HepG2 (cell line): ENCODE measurements around the gene R3HDM4. TPM values are rescaled to one million over a fixed set of nuclear protein-coding genes. Genes with fewer than 3 reads are reported as not detected.

Experiments
- ARNT ChIP-seq: fragments of 450-650 bp; IDR thresholded peaks from 2 replicates; pipeline ENCODE4 v1.6.1; 2017
- BRCA1 ChIP-seq: sonication (generic); formaldehyde crosslinking; IDR thresholded peaks from 2 replicates; pipeline ENCODE4 v1.4.0; 2020; ENCODE audit warnings: missing genetic modification reagents
- HHEX ChIP-seq: IDR thresholded peaks from 2 replicates; pipeline ENCODE4 v1.6.1; 2016; ENCODE audit warnings: control low read depth
- HNRNPH1 ChIP-seq: fragments of 200-400 bp; formaldehyde crosslinking; optimal IDR thresholded peaks from 2 replicates; pipeline ENCODE3; 2017; ENCODE audit warnings: mild to moderate bottlenecking, low read depth, low read length
- HNRNPLL ChIP-seq: fragments of 200-400 bp; formaldehyde crosslinking; IDR thresholded peaks from 2 replicates; pipeline ENCODE4 v1.6.1; 2017; ENCODE audit warnings: mild to moderate bottlenecking, low read depth, low read length; ENCODE audit not compliant: poor library complexity, severe bottlenecking
- IRF2 ChIP-seq: IDR thresholded peaks from 2 replicates; pipeline ENCODE4 v1.6.1; 2018; ENCODE audit warnings: missing genetic modification reagents, missing compliant biosample characterization
- KDM5B ChIP-seq: sonication (generic); formaldehyde crosslinking; IDR thresholded peaks from 2 replicates; pipeline ENCODE4 v1.4.0; 2020; ENCODE audit warnings: missing genetic modification reagents, mild to moderate bottlenecking, borderline replicate concordance
- KLF13 ChIP-seq: sonication (generic); formaldehyde crosslinking; IDR thresholded peaks from 2 replicates; pipeline ENCODE4 v1.4.0; 2020; ENCODE audit warnings: mild to moderate bottlenecking, missing genetic modification reagents
- LBX2 ChIP-seq: sonication (generic); formaldehyde crosslinking; IDR thresholded peaks from 2 replicates; pipeline ENCODE4 v1.5.0; 2020; ENCODE audit warnings: missing genetic modification reagents, mild to moderate bottlenecking, borderline replicate concordance
- MBNL3 ChIP-seq: fragments of 250-450 bp; sonication (Bioruptor Pico); conservative IDR thresholded peaks from 2 replicates; pipeline ENCODE4 v1.8.0; 2022; ENCODE audit warnings: mild to moderate bottlenecking, inconsistent platforms
- NONO ChIP-seq, 2 experiments: fragments of 450-650 bp in 1 of 2; sonication (generic) in 1 of 2; formaldehyde crosslinking in 1 of 2; IDR thresholded peaks in 1 of 2; conservative IDR thresholded peaks in 1 of 2; 2 replicates each; pipeline versions ENCODE4 v1.6.1 to v1.8.0; 2017 to 2022; ENCODE audit warnings: mild to moderate bottlenecking in 1 of 2, missing genetic modification reagents in 1 of 2, moderate library complexity in 1 of 2
- RFX5 ChIP-seq: IDR thresholded peaks from 2 replicates; pipeline ENCODE4 v1.6.1; 2011; ENCODE audit warnings: low read depth, low read length, improper control_type of control experiment
- SNAPC2 ChIP-seq: sonication (generic); formaldehyde crosslinking; IDR thresholded peaks from 2 replicates; pipeline ENCODE4 v1.8.1; 2022; ENCODE audit warnings: mild to moderate bottlenecking, missing genetic modification reagents
- TCF12 ChIP-seq, 2 experiments: fragments of 450-650 bp in 1 of 2; sonication (generic) in 1 of 2; formaldehyde crosslinking in 1 of 2; IDR thresholded peaks; 2 replicates each; pipeline versions ENCODE4 v1.6.1 to v1.8.0; 2017 to 2022; ENCODE audit warnings: antibody characterized with exemption in 1 of 2, mild to moderate bottlenecking in 1 of 2, missing genetic modification reagents in 1 of 2, moderate library complexity in 1 of 2
- ZC3H13 ChIP-seq: sonication (generic); formaldehyde crosslinking; IDR thresholded peaks from 2 replicates; pipeline ENCODE4 v1.8.1; 2023; ENCODE audit warnings: mild to moderate bottlenecking, missing genetic modification reagents, moderate library complexity
- ZNF256 ChIP-seq: sonication (generic); formaldehyde crosslinking; conservative IDR thresholded peaks from 2 replicates; pipeline ENCODE4 v1.4.0; 2020; ENCODE audit warnings: missing genetic modification reagents
- ZNF484 ChIP-seq: sonication (generic); formaldehyde crosslinking; IDR thresholded peaks from 2 replicates; pipeline ENCODE4 v1.5.1; 2020; ENCODE audit warnings: mild to moderate bottlenecking, low read depth, missing genetic modification reagents, borderline replicate concordance
- ZNF556 ChIP-seq: sonication (generic); formaldehyde crosslinking; IDR thresholded peaks from 2 replicates; pipeline ENCODE4 v1.4.0; 2020; ENCODE audit warnings: mild to moderate bottlenecking, missing genetic modification reagents, borderline replicate concordance
- ZNF562 ChIP-seq: sonication (generic); formaldehyde crosslinking; IDR thresholded peaks from 2 replicates; pipeline ENCODE4 v1.8.0; 2022; ENCODE audit warnings: missing genetic modification reagents, borderline replicate concordance
- ZNF782 ChIP-seq: sonication (generic); formaldehyde crosslinking; IDR thresholded peaks from 2 replicates; pipeline ENCODE4 v1.4.0; 2020; ENCODE audit warnings: missing genetic modification reagents, mild to moderate bottlenecking, borderline replicate concordance
- ZNF891 ChIP-seq: sonication (generic); formaldehyde crosslinking; IDR thresholded peaks from 2 replicates; pipeline ENCODE4 v1.5.0; 2020; ENCODE audit warnings: mild to moderate bottlenecking, missing genetic modification reagents
- ZSCAN29 ChIP-seq: sonication (generic); formaldehyde crosslinking; conservative IDR thresholded peaks from 2 replicates; pipeline ENCODE4 v1.4.0; 2020; ENCODE audit warnings: mild to moderate bottlenecking, missing genetic modification reagents
- polyA plus RNA-seq, 8 experiments: library from polyadenylated mRNA; depleted of rRNA in 3 of 8; stranded (reverse) in 7 of 8; unstranded in 1 of 8; fragments of >200 nt; fragmentation: Illumina TruSeq in 4 of 8; extraction: Trizol in 4 of 8; gene quantifications; 2 replicates each; pipeline versions ENCODE4 v1.2.1 to v1.2.3, GENCODE V29; 2011 to 2016; ENCODE audit warnings: low read depth in 4 of 8, missing spikeins in 1 of 8, mixed read lengths in 1 of 8; ENCODE audit not compliant: insufficient read depth in 1 of 8
- total RNA-seq, 5 experiments: library from RNA; depleted of rRNA; stranded (reverse); fragments of >200 nt; fragmentation: Illumina TruSeq; extraction: Trizol; gene quantifications; 2 replicates each; pipeline ENCODE4 v1.2.3, GENCODE V29; 2016; ENCODE audit warnings: low read depth in 1 of 5
- TF ChIP-seq, protein P1 (sequence below): IDR thresholded peaks from 2 replicates; pipeline ENCODE4 v1.6.1; 2018; ENCODE audit warnings: missing genetic modification reagents, mild to moderate bottlenecking, missing compliant biosample characterization
- TF ChIP-seq, protein P2 (sequence below): sonication (generic); formaldehyde crosslinking; IDR thresholded peaks from 2 replicates; pipeline ENCODE4 v1.8.1; 2023; ENCODE audit warnings: mild to moderate bottlenecking, missing genetic modification reagents
- TF ChIP-seq, protein P3 (sequence below): sonication (generic); formaldehyde crosslinking; IDR thresholded peaks from 2 replicates; pipeline ENCODE4 v1.4.0; 2020; ENCODE audit warnings: missing genetic modification reagents, mild to moderate bottlenecking, borderline replicate concordance

R3HDM4 gene
- total and polyA plus RNA-seq, 2 of the 13 experiments (the other 11 are each of a cell fraction or from before 2014, with no cell fraction given), result 26.2 to 26.9 TPM

DNA sequence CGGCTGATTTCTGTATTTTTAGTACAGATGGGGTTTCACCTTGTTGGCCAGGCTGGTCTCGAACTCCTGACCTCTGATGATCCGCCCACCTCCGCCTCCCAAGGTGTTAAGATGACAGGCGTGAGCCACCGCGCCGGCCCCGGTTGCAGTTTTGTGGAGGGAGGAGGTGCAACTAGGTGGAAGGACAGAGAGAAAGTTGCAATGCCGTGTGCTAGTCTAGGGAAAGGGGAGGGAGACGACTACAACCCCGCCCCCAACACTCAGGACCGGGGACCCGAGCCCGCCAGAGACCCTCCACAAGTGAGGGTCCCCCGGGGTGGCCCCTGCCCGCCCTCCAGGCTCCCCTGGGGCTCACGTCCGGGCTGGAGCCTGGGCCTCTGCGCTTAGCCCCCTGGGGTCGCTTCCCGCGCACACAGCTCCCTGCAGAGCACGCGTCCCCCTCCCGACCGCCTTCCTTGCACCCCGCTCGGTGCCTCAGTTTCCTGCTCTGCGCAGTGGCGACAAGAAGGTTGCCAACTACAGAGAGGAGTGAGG is 11.6 kb upstream of the R3HDM4 start (continued):
- TF ChIP-seq HNRNPH1 (no peak), IRF2 (CRISPR knock-in tag) (no peak), LBX2 (CRISPR knock-in tag) (no peak), ZSCAN29 (CRISPR knock-in tag) (no peak), ARNT (no peak), MBNL3 (CRISPR knock-in tag) (no peak), RFX5 (no peak), ZC3H13 (CRISPR knock-in tag) (peak; percentile 77; the same call in 1 of the 2 replicates), KLF13 (CRISPR knock-in tag) (no peak), ZNF782 (no peak), NONO (IDR thresholded peaks at IDR 0.05) (no peak), NONO (CRISPR knock-in tag; conservative IDR thresholded peaks at IDR 0.05) (no peak; the same call in 1 of the 2 replicates), ZNF256 (CRISPR knock-in tag) (no peak), SNAPC2 (CRISPR knock-in tag) (0 out of 2 replicates have a peak, but pooled peaks have one; percentile 22), HNRNPLL (no peak), HHEX (CRISPR knock-in tag) (no peak), ZNF891 (CRISPR knock-in tag) (no peak), ZNF562 (CRISPR knock-in tag) (no peak), BRCA1 (CRISPR knock-in tag) (no peak), TCF12 (IDR thresholded peaks at IDR 0.05) (no peak), TCF12 (CRISPR knock-in tag; IDR thresholded peaks at IDR 0.05) (no peak), ZNF556 (no peak), ZNF484 (CRISPR knock-in tag) (0 out of 2 replicates have a peak, but pooled peaks have one; percentile 14), KDM5B (no peak)
- TF ChIP-seq, protein P1, sequence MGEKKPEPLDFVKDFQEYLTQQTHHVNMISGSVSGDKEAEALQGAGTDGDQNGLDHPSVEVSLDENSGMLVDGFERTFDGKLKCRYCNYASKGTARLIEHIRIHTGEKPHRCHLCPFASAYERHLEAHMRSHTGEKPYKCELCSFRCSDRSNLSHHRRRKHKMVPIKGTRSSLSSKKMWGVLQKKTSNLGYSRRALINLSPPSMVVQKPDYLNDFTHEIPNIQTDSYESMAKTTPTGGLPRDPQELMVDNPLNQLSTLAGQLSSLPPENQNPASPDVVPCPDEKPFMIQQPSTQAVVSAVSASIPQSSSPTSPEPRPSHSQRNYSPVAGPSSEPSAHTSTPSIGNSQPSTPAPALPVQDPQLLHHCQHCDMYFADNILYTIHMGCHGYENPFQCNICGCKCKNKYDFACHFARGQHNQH, result no peak
- TF ChIP-seq, protein P2, sequence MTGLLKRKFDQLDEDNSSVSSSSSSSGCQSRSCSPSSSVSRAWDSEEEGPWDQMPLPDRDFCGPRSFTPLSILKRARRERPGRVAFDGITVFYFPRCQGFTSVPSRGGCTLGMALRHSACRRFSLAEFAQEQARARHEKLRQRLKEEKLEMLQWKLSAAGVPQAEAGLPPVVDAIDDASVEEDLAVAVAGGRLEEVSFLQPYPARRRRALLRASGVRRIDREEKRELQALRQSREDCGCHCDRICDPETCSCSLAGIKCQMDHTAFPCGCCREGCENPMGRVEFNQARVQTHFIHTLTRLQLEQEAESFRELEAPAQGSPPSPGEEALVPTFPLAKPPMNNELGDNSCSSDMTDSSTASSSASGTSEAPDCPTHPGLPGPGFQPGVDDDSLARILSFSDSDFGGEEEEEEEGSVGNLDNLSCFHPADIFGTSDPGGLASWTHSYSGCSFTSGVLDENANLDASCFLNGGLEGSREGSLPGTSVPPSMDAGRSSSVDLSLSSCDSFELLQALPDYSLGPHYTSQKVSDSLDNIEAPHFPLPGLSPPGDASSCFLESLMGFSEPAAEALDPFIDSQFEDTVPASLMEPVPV (CRISPR knock-in tag), result peak; percentile 36; the same call in 1 of the 2 replicates
- TF ChIP-seq, protein P3, sequence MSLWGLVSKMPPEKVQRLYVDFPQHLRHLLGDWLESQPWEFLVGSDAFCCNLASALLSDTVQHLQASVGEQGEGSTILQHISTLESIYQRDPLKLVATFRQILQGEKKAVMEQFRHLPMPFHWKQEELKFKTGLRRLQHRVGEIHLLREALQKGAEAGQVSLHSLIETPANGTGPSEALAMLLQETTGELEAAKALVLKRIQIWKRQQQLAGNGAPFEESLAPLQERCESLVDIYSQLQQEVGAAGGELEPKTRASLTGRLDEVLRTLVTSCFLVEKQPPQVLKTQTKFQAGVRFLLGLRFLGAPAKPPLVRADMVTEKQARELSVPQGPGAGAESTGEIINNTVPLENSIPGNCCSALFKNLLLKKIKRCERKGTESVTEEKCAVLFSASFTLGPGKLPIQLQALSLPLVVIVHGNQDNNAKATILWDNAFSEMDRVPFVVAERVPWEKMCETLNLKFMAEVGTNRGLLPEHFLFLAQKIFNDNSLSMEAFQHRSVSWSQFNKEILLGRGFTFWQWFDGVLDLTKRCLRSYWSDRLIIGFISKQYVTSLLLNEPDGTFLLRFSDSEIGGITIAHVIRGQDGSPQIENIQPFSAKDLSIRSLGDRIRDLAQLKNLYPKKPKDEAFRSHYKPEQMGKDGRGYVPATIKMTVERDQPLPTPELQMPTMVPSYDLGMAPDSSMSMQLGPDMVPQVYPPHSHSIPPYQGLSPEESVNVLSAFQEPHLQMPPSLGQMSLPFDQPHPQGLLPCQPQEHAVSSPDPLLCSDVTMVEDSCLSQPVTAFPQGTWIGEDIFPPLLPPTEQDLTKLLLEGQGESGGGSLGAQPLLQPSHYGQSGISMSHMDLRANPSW, result no peak
